Panc1 (cell line): ENCODE results near the gene MTAP. TPM values are rescaled to one million over a fixed set of nuclear protein-coding genes. Genes with fewer than 3 reads are reported as not detected.

ENCODE experiments used
- ATAC-seq: fragments of 200-7000 bp; cut with Tn5 transposase; 2 replicates; pipeline ENCODE4 v1.9.1; 2020; ENCODE audit warnings: mild to moderate bottlenecking, moderate library complexity
- BruUV-seq: library from RNA; stranded (reverse); fragments of 400-500 nt; replicated peaks from 2 replicates; lab custom pipeline; 2021; lab: Mats Ljungman, UMichigan
- CTCF ChIA-PET: fragments of 300-600 bp; sonication (Branson Sonifier 250); formaldehyde crosslinking; loops from one replicate; lab custom pipeline; 2022; ENCODE audit warnings: antibody characterized with exemption; lab: Charles Lee
- POLR2A ChIA-PET: fragments of 300-600 bp; sonication (Branson Sonifier 250); formaldehyde crosslinking; loops from one replicate; lab custom pipeline; 2022; ENCODE audit warnings: antibody characterized with exemption; lab: Charles Lee
- DNase-seq: peaks from one replicate; pipeline ENCODE4 v3.0.0-alpha.2; 2010; ENCODE audit warnings: low read depth, low spot score
- H3K27ac ChIP-seq: 2 replicates; pipeline ENCODE4 v1.5.1; 2011; ENCODE audit warnings: mild to moderate bottlenecking, low read length, inconsistent platforms
- H3K27me3 ChIP-seq: fragments of 200-500 bp; sonication (Bioruptor generic); 2 replicates; pipeline ENCODE4 v1.6.0; 2014; ENCODE audit warnings: low read length, inconsistent platforms; ENCODE audit not compliant: control insufficient read depth, insufficient read depth
- H3K36me3 ChIP-seq: fragments of 200-500 bp; sonication (Bioruptor generic); 2 replicates; pipeline ENCODE4 v1.5.1; 2014; ENCODE audit warnings: inconsistent platforms, mild to moderate bottlenecking, low read length, moderate library complexity; ENCODE audit not compliant: control insufficient read depth, insufficient read depth
- H3K4me1 ChIP-seq: 2 replicates; pipeline ENCODE4 v1.5.1; 2011; ENCODE audit warnings: inconsistent platforms, mild to moderate bottlenecking, low read length, moderate library complexity; ENCODE audit not compliant: control insufficient read depth, insufficient read depth
- H3K4me3 ChIP-seq, 2 experiments: 2 replicates each; pipeline ENCODE4 v1.5.1; 2011 to 2012; ENCODE audit warnings: low read depth in 2 of 2, low read length in 2 of 2, mild to moderate bottlenecking in 2 of 2, inconsistent platforms in 1 of 2, moderate library complexity in 1 of 2
- H3K9me3 ChIP-seq: fragments of 200-500 bp; sonication (Bioruptor generic); 2 replicates; pipeline ENCODE4 v1.5.1; 2014; ENCODE audit warnings: low read depth, mild to moderate bottlenecking, inconsistent platforms, low read length, moderate library complexity; ENCODE audit not compliant: control insufficient read depth, insufficient read depth
- POLR2AphosphoS5 ChIP-seq: IDR thresholded peaks from 2 replicates; pipeline ENCODE4 v1.6.1; 2012; ENCODE audit warnings: mild to moderate bottlenecking, low read depth, low read length, moderate library complexity
- SIN3A ChIP-seq: IDR thresholded peaks from 2 replicates; pipeline ENCODE4 v1.6.1; 2012; ENCODE audit warnings: low read depth, mild to moderate bottlenecking, low read length, moderate library complexity, borderline replicate concordance; ENCODE audit not compliant: insufficient read depth
- TCF7L2 ChIP-seq: IDR thresholded peaks from 2 replicates; pipeline ENCODE4 v1.6.1; 2011; ENCODE audit warnings: mild to moderate bottlenecking, low read depth, low read length, inconsistent platforms
- in situ Hi-C: cut with HindIII; loops from 2 replicates; pipeline ENCODE4 v1.10.0; 2016; ENCODE audit warnings: low sequenced_read_pairs, low pct_unique_long_range_greater_than_20kb
- intact Hi-C: fragments of 100-400 bp; cut with micrococcal nuclease; formaldehyde crosslinking; loops from one replicate; pipeline ENCODE4 v1.10.0; 2022; ENCODE audit not compliant: unreplicated experiment
- total RNA-seq: library from RNA; stranded (reverse); gene quantifications from one replicate; pipeline ENCODE4 v1.2.1, GENCODE V29; 2021; ENCODE audit not compliant: unreplicated experiment
- TF ChIP-seq, protein P1 (sequence below), 2 experiments: IDR thresholded peaks; 2 replicates each; pipeline ENCODE4 v1.6.1; 2011 to 2012; ENCODE audit warnings: low read depth in 2 of 2, control low read depth in 1 of 2, low read length in 1 of 2, mild to moderate bottlenecking in 1 of 2, moderate library complexity in 1 of 2; ENCODE audit not compliant: insufficient read depth in 1 of 2
- TF ChIP-seq, protein P2 (sequence below): fragments of 450-650 bp; IDR thresholded peaks from 2 replicates; pipeline ENCODE4 v1.5.1; 2017; ENCODE audit warnings: mild to moderate bottlenecking

MTAP gene
- total RNA-seq, 1 experiment from 2014 or later, result 9.6 TPM

GRCh38 chr9:21984101-21984500 is 181.7 kb downstream of the MTAP start:
- Histone ChIP-seq H3K4me1 (no peaks in the 10 kb centered on the region), H3K9me3 (no peaks in the 10 kb centered on the region), H3K27ac (no peak overlapping the region), H3K36me3 (no peaks in the 10 kb centered on the region), H3K4me3 (no peak overlapping the region), H3K27me3 (no peaks in the 10 kb centered on the region)
- in situ Hi-C loops, result no loop called here
- ChIA-PET CTCF (no interaction called here), POLR2A (no interaction called here)
- no TSS peak for BruUV-seq
- ATAC-seq (no peak), DNase-seq (no peak)
- TF ChIP-seq TCF7L2 (no peak), POLR2AphosphoS5 (no peak), SIN3A (no peak)
- TF ChIP-seq, protein P1, sequence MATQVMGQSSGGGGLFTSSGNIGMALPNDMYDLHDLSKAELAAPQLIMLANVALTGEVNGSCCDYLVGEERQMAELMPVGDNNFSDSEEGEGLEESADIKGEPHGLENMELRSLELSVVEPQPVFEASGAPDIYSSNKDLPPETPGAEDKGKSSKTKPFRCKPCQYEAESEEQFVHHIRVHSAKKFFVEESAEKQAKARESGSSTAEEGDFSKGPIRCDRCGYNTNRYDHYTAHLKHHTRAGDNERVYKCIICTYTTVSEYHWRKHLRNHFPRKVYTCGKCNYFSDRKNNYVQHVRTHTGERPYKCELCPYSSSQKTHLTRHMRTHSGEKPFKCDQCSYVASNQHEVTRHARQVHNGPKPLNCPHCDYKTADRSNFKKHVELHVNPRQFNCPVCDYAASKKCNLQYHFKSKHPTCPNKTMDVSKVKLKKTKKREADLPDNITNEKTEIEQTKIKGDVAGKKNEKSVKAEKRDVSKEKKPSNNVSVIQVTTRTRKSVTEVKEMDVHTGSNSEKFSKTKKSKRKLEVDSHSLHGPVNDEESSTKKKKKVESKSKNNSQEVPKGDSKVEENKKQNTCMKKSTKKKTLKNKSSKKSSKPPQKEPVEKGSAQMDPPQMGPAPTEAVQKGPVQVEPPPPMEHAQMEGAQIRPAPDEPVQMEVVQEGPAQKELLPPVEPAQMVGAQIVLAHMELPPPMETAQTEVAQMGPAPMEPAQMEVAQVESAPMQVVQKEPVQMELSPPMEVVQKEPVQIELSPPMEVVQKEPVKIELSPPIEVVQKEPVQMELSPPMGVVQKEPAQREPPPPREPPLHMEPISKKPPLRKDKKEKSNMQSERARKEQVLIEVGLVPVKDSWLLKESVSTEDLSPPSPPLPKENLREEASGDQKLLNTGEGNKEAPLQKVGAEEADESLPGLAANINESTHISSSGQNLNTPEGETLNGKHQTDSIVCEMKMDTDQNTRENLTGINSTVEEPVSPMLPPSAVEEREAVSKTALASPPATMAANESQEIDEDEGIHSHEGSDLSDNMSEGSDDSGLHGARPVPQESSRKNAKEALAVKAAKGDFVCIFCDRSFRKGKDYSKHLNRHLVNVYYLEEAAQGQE (IDR thresholded peaks at IDR 0.05; ENCODE audit: insufficient read depth in 1 of 2, low read depth in 2 of 2, low read length in 1 of 2), result no peak
- TF ChIP-seq, protein P2, sequence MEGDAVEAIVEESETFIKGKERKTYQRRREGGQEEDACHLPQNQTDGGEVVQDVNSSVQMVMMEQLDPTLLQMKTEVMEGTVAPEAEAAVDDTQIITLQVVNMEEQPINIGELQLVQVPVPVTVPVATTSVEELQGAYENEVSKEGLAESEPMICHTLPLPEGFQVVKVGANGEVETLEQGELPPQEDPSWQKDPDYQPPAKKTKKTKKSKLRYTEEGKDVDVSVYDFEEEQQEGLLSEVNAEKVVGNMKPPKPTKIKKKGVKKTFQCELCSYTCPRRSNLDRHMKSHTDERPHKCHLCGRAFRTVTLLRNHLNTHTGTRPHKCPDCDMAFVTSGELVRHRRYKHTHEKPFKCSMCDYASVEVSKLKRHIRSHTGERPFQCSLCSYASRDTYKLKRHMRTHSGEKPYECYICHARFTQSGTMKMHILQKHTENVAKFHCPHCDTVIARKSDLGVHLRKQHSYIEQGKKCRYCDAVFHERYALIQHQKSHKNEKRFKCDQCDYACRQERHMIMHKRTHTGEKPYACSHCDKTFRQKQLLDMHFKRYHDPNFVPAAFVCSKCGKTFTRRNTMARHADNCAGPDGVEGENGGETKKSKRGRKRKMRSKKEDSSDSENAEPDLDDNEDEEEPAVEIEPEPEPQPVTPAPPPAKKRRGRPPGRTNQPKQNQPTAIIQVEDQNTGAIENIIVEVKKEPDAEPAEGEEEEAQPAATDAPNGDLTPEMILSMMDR, result no peak
- intact Hi-C loops, result no loop called here

- H3K4me3 ChIP-seq, result no peak overlapping the region
- ChIA-PET CTCF (no interaction called here), POLR2A (no interaction called here)
- BruUV-seq, result no TSS peak
- H3K4me1 ChIP-seq, result no peaks in the 10 kb centered on the region
- no peaks in the 10 kb centered on the region for H3K9me3 ChIP-seq
- H3K27ac ChIP-seq, result no peak overlapping the region
- DNase-seq, result no peak
- no peaks in the 10 kb centered on the region for H3K36me3 ChIP-seq
- H3K27me3 ChIP-seq, result no peaks in the 10 kb centered on the region
- TF ChIP-seq, protein P1 (IDR thresholded peaks at IDR 0.05; ENCODE audit: insufficient read depth in 1 of 2, low read depth in 2 of 2, low read length in 1 of 2), result no peak
- no peak for TF ChIP-seq SIN3A
- TF ChIP-seq, protein P2, result no peak
- TF ChIP-seq POLR2AphosphoS5, result no peak
- TF ChIP-seq TCF7L2, result no peak
- no peak for ATAC-seq
- intact Hi-C loops (no loop called here), in situ Hi-C loops (no loop called here)
Measured at GRCh38 chr9:21985964-21986667, 183.7 kb downstream of the MTAP start.
